HG03520 (cell line): ENCODE data around the gene PLTP.
"Not testable (repeated sequence)": the region's sequence is repeated elsewhere in the genome, so short reads cannot be mapped to it uniquely, and the experiment has no call there.

Source experiments
- ATAC-seq: cut with Tn5 transposase; IDR thresholded peaks from one replicate; pipeline ENCODE4 v1.9.1; 2021; ENCODE audit warnings: mild to moderate bottlenecking, moderate library complexity; ENCODE audit not compliant: unreplicated experiment

The PLTP gene

GRCh38 chr20:45880988-45881788, 30.8 kb downstream of the PLTP start, which contains the start of gene ZSWIM1:
Gene ZSWIM1, plus strand, starts transcription at chr20:45881227. Its CDS starts 1,366 bp downstream, at chr20:45882593.
- peak; percentile 97 for ATAC-seq

GRCh38 chr20:45878076-45878761, 33.7 kb downstream of the PLTP start:
- no peak for ATAC-seq

- ATAC-seq, result no peak
Observed at GRCh38 chr20:45874576-45874975, 37.4 kb downstream of the PLTP start.

- not testable (repeated sequence) for ATAC-seq
Observed at GRCh38 chr20:45874104-45874481, 37.9 kb downstream of the PLTP start.

GRCh38 chr20:45873409-45874103, 38.4 kb downstream of the PLTP start:
- no peak for ATAC-seq

- no peak for ATAC-seq
Observed at GRCh38 chr20:45872626-45873025, 39.3 kb downstream of the PLTP start.

- ATAC-seq, result no peak
Observed at GRCh38 chr20:45867819-45868176, 44.2 kb downstream of the PLTP start.

- ATAC-seq, result no peak
Observed at GRCh38 chr20:45867136-45867818, 44.7 kb downstream of the PLTP start.

GRCh38 chr20:45866454-45866853, 45.5 kb downstream of the PLTP start:
- ATAC-seq, result no peak

- ATAC-seq, result no peak
Observed at GRCh38 chr20:45863543-45864470, 48.1 kb downstream of the PLTP start.

- ATAC-seq, result no peak
Observed at GRCh38 chr20:45861221-45862075, 50.5 kb downstream of the PLTP start.

GRCh38 chr20:45860560-45861220, 51.3 kb downstream of the PLTP start:
- ATAC-seq, result no peak

GRCh38 chr20:45859916-45860315, 52.0 kb downstream of the PLTP start:
- ATAC-seq, result no peak

GRCh38 chr20:45857882-45858216, 54.1 kb downstream of the PLTP start:
- peak; percentile 9 for ATAC-seq

- ATAC-seq, result peak; percentile 94
Observed at GRCh38 chr20:45857114-45857881, 54.7 kb downstream of the PLTP start, which contains the start of the genes ACOT8 and ZSWIM3. Gene ACOT8, minus strand, starts transcription at chr20:45857392. Its CDS starts 77 bp downstream, at chr20:45857315. Gene ZSWIM3, plus strand, starts transcription at chr20:45857614. Its CDS starts 212 bp downstream, at chr20:45857826.

- ATAC-seq, result no peak
Observed at GRCh38 chr20:45853484-45853883, 58.5 kb downstream of the PLTP start.

GRCh38 chr20:45852326-45852725, 59.6 kb downstream of the PLTP start:
- no peak for ATAC-seq

- ATAC-seq, result no peak
Observed at GRCh38 chr20:45851501-45851900, 60.5 kb downstream of the PLTP start.
